HG02642 (cell line): ENCODE data around the gene IL32.

Experiments used
- ATAC-seq: cut with Tn5 transposase; IDR thresholded peaks from one replicate; pipeline ENCODE4 v1.9.1; 2021; ENCODE audit warnings: mild to moderate bottlenecking; ENCODE audit not compliant: unreplicated experiment, poor library complexity

The IL32 gene

DNA sequence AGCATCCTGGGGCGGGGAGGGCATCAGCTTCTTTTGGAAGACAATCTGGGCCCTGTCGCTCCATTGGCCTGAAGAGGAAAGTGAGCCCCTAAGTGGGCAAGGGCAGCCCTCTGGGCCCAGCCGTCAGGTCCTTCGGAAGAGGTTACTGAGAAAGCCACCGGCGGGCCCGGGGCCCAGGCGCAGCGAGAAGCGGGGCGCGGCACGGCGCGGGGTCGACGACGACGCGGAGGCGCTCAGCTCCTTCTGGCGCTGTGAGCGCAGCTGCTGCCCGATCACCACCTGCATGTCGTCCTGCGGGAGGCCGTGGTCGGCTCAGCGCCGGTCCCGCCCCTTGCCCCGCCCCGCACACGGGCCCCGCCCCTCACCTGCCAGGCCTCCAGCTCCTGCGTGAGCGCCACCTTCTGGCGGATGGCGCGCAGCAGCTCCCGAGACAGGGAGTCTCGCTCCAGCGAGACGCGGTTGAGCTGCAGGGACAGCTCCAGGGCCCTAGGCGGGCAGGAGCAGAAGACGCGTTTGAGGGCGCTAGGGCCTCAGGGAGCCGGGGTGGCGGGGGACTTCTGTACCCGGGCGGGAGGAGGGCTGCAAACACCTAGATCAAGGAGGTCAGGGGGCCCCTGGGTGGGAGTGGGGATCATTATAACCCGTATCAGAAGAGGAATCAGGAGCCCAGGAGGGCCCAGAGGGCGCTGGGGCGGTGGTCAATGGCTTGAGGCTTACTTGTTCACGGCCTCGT, 37.3 kb upstream of the IL32 start:
- ATAC-seq = no peak

DNA sequence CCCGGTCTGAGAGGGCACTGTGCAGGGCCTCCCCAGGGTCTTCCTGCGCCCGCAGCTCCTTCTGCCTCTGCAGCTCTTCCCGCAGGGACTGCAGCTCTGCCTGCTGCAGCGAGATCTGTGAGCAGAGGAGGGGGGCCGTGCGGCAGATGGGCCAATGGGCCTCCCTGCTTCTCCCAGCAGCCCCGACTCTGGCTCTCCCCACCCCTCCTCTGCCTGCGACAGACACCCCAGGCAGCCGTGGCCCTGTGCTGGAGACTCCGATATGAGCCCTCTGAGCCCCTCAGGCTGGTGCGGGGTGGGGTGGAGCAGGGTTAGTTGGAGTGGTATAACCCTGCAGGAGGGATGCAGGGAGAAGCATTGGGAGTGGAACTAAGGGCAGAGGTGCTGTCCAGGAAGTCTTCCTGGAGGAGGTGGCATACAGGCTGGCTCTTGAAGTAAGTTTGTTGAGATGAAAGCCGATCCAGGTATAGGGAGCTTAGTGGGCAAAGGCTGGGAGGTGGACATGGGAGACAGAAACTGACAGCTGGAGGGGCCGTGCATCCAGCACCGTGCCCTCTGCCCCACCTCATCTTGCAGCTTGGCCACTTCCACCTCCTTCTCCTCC, 36.6 kb upstream of the IL32 start:
- ATAC-seq = no peak

DNA sequence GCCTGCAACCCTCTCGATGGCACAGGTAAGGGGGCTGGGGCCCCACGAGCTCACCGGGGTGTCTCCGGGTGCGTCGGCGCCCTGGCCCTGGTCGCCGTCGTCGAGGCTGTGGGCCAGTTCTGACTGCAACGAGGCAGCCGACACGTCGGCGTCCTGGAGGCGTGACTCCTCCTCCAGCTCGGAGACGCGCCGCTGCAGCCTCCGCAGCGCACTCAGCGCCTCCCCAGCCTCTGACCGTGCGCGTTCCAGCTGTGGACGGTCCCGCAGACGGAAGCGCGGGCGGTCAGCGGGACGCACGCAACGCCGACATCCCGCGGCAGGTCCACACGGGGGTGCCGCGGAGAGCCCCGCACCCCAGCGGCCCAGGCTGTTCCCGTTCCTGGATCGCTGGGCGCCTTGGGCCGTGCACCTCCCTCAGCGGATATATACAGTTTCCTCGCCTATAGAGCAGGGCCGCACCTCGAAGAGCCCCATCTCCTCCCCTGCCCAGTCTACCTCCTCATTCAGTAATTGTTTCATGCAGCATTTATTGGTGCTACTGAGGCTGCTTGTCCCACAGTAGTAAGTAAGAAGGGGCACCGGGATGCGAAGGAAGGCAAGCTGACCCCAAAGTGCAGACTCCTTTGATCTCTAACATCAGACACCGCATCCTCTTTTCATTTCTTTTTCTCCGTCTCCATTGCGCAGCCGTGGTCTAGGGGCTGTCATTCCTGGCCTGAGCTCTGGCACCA, 35.8 kb upstream of the IL32 start:
- no peak for ATAC-seq

DNA sequence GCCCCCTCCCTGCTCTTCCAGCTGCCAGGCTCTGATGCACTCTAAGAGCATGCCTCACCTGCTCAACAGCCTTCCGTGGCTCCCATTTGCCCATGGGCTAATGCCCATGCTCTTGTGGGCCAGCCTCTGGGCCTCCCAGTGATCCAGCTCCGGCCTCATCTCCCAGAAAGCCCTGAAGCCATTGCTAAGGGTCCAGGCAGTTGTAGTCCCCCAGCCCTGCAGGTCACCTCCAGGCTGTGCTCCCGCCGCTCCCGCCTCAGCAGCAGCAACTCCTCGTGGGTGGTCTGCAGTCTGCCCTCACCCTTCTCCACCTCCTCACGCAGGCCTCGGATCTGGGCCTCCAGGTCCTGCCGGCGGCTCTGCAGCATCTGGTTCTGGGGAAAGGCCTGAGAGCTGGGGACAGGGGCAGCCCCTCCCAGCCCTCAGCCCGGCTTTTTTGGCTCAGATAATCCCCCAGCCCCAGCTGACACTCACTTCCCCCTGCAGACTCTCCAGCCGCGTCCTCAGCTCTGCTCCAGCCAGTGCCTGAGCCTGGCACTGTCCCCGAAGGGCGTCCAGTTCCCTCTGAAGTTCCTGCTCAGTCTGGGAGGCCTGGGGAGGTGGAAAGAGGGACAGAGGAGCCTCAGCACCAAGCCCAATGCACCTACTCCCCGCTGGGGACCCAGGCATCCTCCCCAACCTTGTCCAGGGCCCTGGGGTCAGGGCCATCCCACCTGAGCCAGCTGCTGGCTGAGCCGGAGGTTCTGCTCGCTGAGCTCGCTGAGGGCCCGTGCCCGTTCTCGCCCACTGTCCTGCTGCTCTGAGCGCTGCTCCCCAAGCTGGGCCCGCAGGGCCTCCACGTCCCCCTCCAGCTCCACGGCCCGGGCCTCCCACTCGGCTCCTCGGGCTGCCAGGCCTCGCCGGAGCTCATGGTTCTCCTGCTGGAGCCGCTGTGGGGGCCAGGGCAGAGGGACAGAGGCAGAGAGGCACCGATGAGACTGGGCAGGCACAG, 34.9 kb upstream of the IL32 start:
- ATAC-seq = no peak

DNA sequence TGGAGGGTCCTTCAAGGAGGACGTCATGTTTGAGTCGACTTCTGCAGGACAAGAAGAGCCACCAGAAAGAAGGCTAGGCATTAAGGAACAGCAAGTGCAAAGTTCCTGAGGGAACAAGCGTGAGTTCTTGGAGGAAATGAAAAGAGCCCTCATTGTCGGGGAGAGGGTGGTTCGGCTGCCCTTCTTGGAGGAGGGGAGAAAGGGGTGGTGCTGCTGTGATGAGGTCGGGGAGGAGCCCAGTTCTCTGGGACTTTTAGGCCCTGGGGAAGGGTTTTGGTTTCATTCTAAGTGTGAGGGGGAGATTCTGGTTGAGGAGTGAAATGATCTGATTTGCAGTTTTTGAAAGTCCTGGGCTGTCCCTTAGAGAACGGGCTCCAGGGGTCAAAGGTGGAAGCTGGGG, 32.8 kb upstream of the IL32 start:
- ATAC-seq = no peak

DNA sequence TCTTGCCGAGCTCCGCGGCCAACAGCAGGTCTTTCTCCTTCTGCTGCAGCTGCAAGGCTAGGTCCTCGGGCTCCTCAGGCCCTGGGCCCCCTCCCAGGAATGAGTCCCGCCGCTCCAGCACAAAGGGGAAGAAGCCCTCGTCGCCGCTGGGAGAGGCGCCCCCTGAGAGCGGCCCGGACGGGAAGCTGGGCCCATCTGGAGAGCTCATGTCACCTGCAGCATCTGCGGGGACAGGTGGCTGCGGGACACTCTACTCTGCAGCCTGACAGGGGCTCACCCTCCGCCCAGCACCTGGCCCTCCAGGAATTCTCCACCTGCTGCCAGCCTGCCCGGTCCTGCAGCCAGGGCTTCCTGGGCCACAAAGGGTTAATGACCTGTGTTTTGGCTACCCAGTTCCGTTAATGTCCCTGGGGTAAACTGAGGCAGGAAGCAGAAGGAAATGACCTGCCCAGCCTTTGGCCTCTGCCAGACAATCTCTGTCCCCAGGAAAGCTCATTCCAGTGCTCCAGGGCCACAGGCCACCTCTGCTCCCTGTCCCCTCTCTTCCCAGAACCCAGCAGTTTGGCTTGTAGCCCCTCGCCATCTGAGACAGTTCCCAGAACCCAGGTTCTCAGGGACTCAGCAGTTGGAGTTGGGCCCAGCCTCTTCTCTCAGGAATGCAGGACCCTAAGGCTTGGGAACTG, 30.0 kb upstream of the IL32 start:
- no peak for ATAC-seq

DNA sequence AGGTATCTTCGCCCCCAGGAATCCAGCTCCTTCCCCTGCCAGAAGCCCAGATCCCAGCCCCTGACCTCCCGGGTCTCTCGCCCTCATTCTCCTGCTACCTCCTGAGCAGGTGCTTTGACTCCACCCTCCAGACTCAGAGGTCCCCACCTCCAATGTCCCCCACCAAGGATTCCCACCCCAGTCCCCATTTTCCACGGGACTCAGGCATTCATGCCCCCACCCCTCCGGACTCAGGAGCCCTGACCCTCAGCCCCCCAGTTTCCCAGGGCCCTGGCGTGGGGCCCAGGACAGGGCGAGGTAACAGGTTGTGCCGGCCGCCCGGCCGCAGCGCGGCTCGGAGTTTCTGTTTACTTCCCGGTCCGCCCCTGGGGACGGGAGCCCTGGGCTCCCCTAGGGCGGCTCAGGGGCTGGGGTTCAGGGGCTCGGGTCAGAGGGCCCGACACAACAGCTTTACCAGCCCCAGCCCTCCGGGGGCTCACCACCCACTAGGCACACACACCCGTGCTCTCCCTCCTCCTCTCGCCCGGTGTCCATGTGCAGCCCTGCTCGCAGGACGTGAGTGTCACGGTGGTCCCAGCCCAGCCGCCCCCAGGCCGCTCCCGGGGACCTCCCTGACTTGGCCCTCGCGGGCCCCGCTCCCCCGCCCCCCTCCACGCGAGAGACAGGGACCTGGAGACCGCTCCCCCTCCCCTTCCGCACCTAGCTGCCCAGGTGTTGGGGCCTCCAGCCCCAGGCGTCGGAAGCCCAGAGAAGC, 29.3 kb upstream of the IL32 start:
- ATAC-seq = no peak

DNA sequence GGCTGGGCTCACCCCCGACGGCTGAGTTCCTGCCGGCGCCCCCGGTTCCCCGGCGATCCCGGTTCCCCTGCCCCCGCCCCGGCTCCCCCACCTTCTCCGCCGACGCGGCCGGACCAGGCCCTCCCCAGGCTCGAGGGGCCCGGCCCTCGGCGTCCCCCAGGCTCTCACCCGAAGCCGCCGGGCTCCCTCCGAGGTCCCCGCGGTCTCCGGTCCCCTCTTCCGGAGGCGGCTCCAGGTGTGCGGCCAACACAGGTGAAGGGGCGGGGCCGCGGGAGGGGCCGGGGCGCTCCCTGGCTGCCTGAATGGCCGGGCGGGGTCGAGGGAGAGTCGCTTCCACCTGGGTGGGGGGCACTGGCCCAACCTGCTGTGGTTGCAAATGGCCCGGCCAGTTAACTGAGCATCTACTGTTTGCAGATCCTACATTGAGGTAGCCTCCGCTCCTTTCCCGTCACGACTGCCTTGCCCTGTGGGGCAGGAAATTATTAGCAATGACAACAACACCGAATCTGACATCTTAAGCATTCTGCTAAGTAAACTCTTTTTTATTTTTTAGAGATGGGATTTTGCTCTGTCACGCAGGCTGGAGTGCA, 28.6 kb upstream of the IL32 start, which contains the start of gene BICDL2:
Gene BICDL2, minus strand, starts transcription at position 219 of the 590 bp plus-strand sequence. CDS start 1,448 bp downstream, outside the sequence.
- ATAC-seq = no peak

DNA sequence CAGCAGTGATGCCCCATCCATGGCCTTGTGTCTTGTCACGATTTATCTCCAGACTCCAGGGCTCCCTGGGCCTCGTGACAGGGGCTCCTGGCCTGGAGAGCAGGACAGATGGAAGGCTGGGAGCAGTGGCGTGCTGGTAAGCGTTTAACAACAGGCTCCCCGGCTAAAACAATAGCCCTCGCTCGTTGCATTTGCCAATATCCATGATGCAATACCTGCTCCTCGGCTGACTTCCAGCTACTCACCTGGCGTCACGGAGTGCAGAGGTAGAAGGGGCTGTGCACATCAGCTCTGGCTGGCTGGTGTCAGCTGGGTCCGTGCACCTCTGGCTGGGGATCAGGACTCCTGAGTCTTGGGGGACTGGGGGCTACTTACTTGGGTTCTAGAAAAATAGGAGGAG, 27.2 kb upstream of the IL32 start:
- no peak for ATAC-seq

DNA sequence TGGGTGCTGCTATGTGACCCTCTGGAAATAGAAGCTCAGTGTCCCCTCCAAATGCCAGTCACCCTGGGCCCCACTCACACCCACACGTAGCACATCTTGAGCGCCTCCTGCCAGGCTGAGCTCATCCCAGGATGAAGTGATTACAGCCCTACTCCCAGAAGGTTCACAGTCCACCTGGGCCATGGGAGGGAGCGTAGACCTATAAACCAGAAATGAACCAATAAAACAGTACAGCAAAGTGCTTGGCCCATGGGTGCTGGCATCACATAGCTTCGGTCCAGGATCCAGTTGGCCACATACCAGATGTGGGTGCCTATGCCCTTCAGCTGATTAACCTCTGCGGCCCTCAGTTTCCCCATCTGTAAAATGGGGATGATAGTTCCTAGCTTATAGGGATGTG, 26.5 kb upstream of the IL32 start:
- no peak for ATAC-seq

DNA sequence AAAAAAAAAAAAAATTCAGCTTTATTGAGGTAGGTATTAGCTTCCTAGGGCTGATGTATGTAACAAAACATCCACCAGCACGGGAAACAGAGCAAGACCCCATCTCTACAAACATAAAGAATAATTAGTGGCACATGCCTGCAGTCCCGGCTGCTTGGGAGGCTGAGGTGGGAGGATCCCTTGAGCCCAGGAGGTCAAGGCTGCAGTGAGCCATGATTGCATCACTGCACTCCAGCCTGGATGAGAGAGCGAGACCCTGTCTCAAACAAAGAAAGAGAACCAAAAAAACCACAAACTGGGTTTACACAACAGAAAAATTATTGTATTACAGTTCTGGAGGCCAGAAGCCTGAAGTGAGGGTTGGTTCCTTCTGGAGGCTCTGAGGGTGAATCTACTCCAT, 23.1 kb upstream of the IL32 start:
- no peak for ATAC-seq

DNA sequence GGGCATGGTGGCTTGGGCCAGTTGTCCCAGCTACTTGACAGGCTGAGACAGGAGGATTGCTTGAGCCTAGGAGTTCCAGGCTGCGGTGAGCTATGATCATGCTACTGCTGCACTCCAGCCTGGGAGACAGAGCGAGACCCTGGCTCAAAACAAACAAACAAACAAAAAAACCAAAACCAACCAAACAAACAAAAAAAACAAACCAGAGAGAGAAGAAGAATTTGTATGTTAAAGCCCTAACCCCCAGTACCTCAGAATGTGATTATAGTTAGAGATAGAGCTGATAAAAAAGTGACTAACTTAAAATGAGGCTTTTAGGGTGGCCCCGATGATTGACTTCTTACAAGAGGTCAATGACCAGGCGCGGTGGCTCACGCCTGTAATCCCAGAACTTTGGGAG, 20.7 kb upstream of the IL32 start:
- no peak for ATAC-seq

DNA sequence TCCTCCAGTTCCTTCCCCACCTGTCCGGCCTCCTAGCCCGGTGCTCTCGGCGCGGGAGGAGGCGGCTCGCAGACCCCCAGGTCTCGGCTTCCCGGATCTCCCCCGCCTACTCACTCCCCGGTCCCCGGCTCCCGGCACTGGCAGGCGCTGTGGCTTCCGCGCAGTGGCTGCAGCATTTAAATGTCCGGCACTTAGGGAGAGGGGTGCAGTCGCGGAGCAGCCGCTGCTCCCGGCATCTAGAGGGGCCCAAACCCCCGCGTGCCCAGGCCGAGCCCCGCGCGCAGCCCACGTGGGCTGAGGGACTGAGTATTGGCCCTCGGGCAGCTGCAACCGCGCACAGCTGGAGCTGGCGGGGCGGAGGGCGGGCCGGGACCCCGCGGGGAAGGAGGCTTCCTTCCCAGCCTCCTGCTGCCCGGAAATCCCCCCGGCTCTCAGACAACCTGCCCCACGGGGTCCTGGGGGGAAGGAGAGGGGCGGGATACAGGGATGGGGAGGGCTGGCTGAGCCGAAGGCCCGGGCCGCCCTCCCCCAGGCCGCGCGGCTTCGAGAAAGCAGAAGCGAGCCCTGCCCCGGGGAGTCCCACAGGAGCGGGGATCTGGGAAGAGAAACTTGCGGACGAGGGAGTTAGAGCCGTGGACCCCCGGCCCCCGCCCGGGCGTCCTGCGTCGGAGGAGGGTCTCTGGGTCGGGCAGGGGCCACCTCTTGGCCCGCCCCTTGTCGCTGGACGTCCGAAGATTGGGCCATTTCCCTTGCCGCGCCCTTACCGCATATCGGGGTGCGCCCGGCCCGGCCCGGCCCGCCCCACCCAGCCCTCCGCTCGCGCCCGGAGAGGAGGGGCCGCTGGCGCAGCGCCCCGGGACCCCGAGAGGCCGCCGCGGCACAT, 19.4 kb upstream of the IL32 start, which contains the start of gene MMP25:
Gene MMP25, plus strand, starts transcription at position 804 of the 883 bp plus-strand sequence. CDS start 357 bp downstream, outside the sequence.
- no peak for ATAC-seq

DNA sequence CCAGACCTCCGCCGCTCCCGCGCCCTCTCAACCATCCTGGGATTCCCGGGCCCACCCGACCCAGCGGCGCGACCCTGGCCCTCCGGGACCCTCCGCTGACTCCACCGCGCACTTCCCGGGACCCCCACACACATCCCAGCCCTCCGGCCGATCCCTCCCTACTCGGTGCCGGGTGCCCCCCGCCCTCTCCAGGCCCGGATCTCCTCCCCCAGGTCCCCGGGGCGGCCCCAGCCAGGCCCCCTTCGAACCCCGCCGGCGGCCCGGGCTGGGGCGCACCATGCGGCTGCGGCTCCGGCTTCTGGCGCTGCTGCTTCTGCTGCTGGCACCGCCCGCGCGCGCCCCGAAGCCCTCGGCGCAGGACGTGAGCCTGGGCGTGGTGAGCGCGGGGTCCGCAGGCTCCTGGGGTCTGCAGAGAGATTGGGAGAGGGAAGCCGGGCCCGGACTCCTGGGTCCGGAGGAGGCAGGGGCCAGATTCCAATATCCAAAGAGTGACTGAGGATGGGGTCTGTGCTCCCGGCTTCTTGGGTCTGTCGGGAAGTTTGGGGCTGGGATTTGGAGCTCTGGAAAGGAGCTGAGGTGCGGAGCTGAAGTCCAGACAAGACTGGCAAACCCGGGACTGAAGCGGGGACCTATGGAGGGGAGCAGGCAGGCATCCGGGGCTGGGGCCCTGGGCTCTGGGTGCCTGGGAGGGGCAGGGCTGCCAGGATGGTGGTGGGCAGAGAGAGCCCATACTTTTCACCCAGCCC, 18.6 kb upstream of the IL32 start:
- ATAC-seq = no peak

DNA sequence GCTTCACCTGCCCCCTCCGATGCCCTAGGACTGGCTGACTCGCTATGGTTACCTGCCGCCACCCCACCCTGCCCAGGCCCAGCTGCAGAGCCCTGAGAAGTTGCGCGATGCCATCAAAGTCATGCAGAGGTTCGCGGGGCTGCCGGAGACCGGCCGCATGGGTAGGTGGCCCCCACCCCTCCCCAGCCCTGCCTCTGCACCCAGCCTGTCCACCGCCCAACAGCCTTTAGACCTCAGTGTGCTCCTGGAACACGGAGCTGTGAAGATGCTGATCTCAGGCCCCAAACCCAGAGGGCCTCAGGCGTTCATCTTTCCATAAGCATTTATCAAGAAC, 18.1 kb upstream of the IL32 start:
- no peak for ATAC-seq

DNA sequence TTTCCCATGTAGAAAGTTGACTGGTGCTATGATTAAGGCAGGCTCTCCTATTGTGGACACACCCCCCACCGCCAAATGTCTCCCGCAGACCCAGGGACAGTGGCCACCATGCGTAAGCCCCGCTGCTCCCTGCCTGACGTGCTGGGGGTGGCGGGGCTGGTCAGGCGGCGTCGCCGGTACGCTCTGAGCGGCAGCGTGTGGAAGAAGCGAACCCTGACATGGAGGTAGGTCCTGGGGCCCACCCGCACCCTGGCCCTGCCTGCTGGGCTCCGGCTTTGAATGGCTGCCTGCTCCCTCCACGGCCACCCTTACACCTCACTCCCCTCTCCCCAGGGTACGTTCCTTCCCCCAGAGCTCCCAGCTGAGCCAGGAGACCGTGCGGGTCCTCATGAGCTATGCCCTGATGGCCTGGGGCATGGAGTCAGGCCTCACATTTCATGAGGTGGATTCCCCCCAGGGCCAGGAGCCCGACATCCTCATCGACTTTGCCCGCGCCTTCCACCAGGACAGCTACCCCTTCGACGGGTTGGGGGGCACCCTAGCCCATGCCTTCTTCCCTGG, 15.4 kb upstream of the IL32 start:
- ATAC-seq = no peak

DNA sequence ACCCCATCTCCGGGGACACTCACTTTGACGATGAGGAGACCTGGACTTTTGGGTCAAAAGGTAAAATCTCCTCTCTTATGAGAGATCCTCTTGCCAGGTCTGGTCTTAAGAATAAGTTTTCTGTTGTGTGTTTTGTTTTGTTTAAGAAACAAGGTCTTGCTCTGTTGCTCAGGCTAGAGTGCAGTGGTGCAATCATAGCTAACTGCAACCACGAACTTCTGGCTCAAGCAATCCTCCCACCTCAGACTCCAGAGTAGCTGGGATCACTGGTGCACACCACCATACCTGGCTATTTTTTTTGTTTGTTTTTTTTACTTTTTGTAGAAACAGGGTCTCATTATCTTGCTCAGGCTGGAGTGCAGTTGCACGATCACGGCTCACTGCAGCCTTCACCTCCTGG, 15.0 kb upstream of the IL32 start:
- ATAC-seq = no peak
